ENCODE data around the gene SERGEF. TPM values are rescaled to one million over a fixed set of nuclear protein-coding genes. Genes with fewer than 3 reads are reported as not detected.

Gene SERGEF
- total and polyA plus RNA-seq, 10 of the 15 experiments (the other 5 are each of a cell fraction or from before 2014, with no cell fraction given) = 14.6 to 27.8 (median 22.4) TPM

GRCh38 chr11:17992916-17993315, 19.9 kb downstream of the SERGEF start:
- Histone ChIP-seq H3K79me2 (ENCODE audit: control insufficient read depth, insufficient read depth, low read length) (no peaks in the 10 kb centered on the region), H3K4me2 (ENCODE audit: control insufficient read depth, insufficient read depth) (no peak overlapping the region), H3K9ac (ENCODE audit: control insufficient read depth, insufficient read depth, low read length) (no peak overlapping the region), H3K4me3 (no peak overlapping the region), H3K4me1 (ENCODE audit: control insufficient read depth, insufficient read depth, low read length) (no peaks in the 10 kb centered on the region), H3K27ac (ENCODE audit: control insufficient read depth, insufficient read depth) (no peak overlapping the region), H3K36me3 (ENCODE audit: control insufficient read depth in 2 of 2, insufficient read depth in 2 of 2, low read length in 1 of 2) (peaks cover 2 to 12% of the 10 kb centered on the region in 2 experiments; a peak in 3 of 4 replicates), H2AFZ (ENCODE audit: control insufficient read depth, low read depth, low read length) (no peak overlapping the region), H4K20me1 (ENCODE audit: control insufficient read depth, insufficient read depth) (no peaks in the 10 kb centered on the region), H3K9me3 (replicated peaks; ENCODE audit: control insufficient read depth, insufficient read depth, low read length) (no peaks in the 10 kb centered on the region), H3K27me3 (replicated peaks in 1 of 2; ENCODE audit: control insufficient read depth in 2 of 2, insufficient read depth in 2 of 2, low read length in 1 of 2) (no peaks in the 10 kb centered on the region)
- SMC1A ChIA-PET (ENCODE audit: uncharacterized antibody, unreplicated experiment) = interaction anchor here (0.8 to 1.8 kb wide), 6 partner anchors 10 to 262 kb away, joined by 3 to 7 read pairs (median 4); no protein-coding TSS in a partner anchor
- no TSS peak for BruUV-seq (replicated peaks)
- CTCF ChIA-PET = interaction anchor here (0.6 to 8.8 kb wide), 13 partner anchors 7 to 211 kb away, joined by 3 to 87 read pairs (median 4); partner anchors contain the start of gene SAAL1
- TF ChIP-seq CBX5 (IDR thresholded peaks at IDR 0.05; ENCODE audit: low read depth) (no peak), NR2F1 (conservative IDR thresholded peaks at IDR 0.05) (no peak), ZNF207 (IDR thresholded peaks at IDR 0.05; ENCODE audit: borderline replicate concordance) (no peak), GATAD2B (conservative IDR thresholded peaks at IDR 0.05; ENCODE audit: low read depth) (no peak)
- TF ChIP-seq, protein P1, sequence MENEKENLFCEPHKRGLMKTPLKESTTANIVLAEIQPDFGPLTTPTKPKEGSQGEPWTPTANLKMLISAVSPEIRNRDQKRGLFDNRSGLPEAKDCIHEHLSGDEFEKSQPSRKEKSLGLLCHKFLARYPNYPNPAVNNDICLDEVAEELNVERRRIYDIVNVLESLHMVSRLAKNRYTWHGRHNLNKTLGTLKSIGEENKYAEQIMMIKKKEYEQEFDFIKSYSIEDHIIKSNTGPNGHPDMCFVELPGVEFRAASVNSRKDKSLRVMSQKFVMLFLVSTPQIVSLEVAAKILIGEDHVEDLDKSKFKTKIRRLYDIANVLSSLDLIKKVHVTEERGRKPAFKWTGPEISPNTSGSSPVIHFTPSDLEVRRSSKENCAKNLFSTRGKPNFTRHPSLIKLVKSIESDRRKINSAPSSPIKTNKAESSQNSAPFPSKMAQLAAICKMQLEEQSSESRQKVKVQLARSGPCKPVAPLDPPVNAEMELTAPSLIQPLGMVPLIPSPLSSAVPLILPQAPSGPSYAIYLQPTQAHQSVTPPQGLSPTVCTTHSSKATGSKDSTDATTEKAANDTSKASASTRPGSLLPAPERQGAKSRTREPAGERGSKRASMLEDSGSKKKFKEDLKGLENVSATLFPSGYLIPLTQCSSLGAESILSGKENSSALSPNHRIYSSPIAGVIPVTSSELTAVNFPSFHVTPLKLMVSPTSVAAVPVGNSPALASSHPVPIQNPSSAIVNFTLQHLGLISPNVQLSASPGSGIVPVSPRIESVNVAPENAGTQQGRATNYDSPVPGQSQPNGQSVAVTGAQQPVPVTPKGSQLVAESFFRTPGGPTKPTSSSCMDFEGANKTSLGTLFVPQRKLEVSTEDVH (IDR thresholded peaks at IDR 0.05; ENCODE audit: low read depth, partially characterized antibody) = no peak
- 66% methylated on average over 2 of the region's 2 CpGs for WGBS (ENCODE audit: insufficient coverage, insufficient replicate concordance, low lambda C conversion rate, missing lambda C conversion rate)
- FAIRE-seq = no peak
- no peak for DNase-seq (ENCODE audit: low read depth, low spot score)
- in situ Hi-C loops (cut with MboI) (no loop called here), intact Hi-C loops (cut with micrococcal nuclease; ENCODE audit: unreplicated experiment) (loop anchor here (1.0 to 5.0 kb wide), 2 partner anchors 113 to 209 kb away; partner anchors contain the start of gene SAAL1)
- ATAC-seq = no peak
- RAD21 ChIA-PET (ENCODE audit: unreplicated experiment) = interaction anchor here (2.8 kb wide), 1 partner anchor 123 kb away, joined by 10 read pairs; no protein-coding TSS in a partner anchor
- POLR2A ChIA-PET = no interaction called here
